ENCODE results near the gene OSBP2.

OSBP2 gene

DNA sequence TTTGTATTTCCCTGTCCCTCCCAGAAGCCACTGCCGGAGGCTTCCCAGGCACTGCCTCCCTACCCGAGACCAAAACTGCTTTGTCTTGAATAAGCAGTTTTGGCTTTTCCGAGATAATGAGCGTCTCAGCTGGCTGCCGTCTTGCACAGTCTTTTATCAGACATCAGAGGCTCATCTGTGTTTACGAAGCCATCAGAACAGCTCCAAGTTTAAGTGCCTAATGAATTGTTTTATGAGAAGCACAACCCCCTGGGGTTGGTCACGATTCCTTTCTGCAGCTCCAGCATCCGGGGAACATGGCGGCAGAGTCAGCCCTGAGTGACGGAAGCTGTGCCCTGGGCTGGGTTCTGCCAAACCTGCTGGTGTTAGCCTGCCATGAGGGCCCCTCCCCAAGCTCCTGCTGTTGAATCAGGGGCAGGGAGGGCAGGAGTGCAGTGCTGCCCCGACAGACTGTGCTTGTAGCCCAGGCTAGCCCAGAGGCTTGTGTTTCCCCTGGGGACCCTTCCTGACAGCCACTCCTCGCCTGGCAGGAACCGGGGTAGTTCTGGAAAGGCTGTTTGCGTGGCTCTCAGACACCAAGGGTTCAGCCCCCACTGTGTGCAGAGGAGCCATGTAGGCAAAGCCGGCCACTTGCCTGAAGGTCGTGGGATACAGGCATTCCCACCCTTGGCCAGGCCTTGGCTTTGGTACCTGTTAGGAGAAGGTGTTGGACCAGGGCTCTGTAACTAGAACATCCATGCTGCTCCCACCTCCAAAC, 177.8 kb downstream of the OSBP2 start:
- no peak for DNase-seq

DNA sequence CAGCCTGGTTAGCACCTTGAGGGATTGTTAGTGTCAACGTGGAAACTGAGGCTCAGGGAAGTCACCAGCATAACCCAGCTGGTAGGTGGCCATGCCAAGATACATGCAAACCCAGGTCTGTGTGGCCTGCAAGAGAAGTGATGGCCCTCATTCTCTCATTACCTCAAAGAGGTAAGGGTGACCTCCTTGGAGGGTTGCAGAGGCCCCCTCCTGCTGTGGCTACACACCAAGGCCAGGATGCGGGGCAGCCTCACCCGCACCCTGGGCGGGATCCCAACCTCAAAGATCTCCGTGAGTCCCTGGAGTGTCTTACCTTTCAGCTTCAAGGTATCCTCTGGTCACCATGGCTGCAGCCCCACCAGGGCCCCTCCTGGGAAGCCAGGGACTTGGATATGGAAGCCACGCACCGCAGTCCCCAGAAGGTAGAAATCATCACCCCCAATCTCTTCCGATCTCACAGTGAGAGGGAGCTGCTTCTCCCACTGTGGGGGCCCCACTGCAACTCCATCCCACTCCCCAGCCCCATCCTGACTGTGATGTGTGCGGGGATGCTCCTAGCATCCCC, 178.5 kb downstream of the OSBP2 start:
- no peak for DNase-seq

DNA sequence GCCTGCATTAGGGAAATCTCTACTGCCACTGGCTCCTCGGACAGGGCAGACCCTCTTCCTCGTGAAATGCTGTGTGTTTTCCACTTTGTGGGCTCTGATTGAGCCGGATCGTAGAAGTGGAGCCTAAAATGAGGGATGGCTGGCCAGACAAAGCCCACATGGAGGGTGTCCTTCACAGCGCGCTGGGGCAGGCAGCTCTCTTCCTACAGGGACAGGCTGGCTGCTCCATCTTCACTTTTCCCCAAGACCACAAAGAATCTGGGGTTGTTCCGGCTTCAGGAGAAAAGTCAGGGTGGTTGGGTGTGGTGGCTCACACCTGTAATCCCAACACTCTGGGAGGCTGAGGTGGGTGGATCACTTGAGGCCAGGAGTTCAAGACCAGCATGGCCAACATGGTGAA, 179.0 kb downstream of the OSBP2 start:
- no peak for DNase-seq

DNA sequence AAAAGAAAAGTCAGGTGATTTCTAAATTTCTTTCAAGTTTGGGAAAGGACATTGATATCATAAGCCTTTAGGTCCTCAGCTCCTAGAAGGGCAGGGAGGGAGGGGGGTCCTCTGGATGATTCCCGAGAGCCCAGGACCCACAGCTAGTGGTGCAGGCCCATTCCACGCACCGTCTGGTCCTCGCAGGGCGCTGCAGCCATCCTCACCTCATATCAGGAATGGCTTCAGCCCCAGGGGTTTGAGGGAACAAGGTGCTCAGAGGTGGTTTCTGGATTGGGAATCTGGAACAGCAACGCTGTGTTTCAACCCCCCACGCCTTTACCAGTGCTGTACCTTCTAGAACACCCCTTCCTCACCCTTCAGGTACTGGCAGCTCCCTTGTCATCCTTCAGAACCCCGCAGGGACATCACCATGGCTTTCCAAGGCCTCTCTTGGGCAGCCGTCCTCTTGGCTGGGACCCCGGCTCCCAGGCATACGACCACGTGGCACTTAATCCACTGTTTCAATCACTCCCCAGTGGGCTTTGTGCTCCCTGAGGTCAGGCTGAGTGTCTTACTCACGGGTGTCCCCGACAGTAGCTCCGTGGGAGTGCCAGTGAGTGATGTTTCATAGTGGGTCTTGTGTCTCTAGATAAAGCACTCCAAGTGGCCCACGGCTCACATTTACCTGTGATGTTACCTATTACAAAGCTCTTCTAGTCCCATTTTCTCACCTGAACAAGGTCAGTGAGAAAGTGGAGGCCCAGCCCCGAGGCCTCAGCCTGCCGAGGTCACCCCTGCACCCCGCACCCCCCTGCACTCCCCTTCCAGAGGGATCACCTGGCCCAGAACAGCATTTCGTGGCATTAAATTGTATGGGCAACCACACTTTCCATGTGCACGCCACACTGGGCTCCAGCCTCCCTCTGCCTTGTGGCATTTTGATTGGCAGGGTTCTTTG, 180.0 kb downstream of the OSBP2 start:
- no peak for DNase-seq

DNA sequence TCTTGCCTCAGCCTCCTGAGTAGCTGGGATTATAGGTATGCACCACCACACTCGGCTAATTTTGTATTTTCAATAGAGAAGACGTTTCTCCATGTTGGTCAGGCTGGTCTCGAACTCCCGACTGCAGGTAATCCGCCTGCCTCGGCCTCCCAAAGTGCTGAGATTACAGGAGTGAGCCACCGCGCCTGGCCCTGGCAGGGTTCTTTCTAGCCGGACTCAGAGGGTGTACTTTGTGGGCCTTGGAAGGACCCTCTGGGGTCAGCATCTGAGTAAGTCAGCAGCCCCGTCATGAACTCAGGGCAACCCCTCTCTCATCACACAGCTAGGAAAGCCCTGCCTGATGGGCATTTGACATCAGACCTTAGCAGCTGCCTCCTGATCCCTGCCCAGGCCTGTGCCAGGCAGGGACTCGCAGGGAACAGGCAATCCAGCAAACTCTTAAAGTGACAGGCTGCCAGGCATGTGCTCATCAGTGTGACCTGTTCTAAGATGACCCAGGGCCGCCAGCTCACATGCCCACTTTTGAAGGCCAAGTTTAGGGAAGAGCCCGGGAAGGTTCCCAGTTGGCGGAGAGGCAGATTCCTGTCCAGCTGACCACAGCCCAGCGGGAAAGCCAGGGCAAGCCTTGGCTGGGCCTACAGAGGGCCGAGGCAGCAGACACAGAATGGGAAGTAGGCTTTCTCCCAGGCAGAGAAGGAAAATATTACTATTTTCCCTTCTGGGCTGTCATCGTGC, 181.0 kb downstream of the OSBP2 start:
- DNase-seq = no peak

DNA sequence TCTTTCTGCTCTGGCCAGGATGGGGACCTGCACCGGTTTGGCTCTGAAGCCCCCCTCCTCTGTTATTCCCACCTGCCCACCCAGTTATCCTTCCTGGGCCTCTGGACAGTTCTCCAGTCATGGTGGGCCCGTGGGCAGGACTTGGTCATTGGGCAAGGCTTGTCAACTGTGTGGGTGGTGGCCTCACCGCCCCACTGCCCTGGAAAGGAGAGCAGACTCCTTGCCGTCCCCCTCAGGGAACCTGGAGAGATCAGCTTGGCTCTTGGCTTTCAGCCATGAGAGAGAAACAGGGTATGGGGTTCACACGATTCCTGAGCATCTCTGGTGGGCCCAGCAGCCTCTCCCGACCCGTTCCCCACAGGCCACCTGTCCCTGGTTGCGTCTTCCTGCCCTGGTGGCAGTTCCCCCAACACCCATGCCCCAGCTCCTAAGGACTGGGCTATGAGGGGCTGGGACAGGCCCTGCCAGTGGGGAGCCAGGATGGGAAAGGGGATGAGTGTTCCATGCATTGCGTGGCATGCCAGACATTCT, 181.6 kb downstream of the OSBP2 start:
- no peak for DNase-seq

DNA sequence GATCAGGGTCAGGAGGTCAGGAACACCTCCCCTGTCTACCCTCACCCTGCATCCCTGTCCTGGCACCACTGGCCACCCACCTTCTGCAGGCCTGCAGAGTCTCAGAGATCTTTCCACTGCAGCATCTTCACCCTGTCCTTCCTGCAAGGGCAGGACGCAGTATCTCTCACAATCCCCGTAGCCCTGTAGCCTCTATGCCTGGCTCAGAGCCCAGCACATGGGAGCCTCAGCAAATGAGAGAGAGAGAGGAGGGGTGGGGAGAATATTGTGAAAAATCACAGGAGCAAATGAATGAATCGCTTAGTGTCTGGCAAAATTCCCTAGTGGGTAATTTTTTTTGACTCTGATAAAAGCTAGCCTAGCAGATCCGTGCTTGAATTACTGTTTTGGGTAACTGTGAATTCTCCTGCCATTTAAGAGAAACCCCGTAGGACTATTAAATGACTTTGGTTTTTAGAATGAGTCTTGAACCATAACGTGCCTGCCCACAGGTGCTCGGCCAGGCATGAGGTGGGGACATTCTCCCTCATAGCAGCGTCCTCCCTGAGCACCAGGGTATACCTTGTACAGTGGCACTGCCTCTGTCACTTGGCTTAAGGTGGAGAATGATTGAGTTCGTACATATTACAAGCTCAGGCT, 182.4 kb downstream of the OSBP2 start:
- DNase-seq = no peak

DNA sequence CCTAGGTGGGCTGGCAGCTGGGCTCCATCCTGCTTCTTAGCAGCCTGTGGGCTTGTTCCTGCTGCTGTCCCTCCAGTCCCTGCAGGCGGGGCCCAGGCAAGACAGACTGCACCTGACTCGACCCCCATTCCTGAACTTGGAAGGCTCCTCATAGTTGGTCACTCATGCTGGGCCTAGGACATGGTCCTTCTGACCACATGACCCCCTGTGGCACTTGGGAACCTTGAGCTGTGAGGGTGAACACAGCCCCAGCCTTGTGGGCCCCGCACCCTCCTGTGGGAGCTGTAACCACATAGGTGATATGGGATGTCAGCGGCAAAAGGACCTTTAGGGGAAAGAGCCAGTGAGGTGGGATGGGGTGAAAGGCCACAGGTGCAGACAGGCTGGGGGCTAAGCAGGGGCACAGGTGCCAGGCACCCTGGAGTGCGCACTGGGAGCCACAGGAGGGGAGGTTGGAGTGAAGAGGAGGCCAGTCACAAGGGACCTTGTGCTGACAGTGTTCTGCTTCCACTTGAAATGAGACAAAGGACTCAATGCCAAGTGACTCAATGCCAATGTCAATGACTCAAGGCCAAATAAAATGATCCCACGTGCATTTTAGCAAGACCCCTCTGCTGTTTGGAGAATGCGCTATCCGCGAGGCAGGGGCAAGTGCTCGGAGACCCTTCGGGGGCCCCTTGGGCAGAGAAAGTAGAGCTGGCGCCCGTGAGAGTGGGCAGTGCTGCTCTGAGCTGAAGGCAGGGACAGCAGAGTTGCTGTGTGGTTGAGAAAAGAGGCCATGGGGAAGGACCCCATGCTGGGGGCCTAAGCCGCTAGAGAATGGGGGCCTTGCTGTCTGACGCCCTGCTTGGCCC, 183.2 kb downstream of the OSBP2 start:
- no peak for DNase-seq

DNA sequence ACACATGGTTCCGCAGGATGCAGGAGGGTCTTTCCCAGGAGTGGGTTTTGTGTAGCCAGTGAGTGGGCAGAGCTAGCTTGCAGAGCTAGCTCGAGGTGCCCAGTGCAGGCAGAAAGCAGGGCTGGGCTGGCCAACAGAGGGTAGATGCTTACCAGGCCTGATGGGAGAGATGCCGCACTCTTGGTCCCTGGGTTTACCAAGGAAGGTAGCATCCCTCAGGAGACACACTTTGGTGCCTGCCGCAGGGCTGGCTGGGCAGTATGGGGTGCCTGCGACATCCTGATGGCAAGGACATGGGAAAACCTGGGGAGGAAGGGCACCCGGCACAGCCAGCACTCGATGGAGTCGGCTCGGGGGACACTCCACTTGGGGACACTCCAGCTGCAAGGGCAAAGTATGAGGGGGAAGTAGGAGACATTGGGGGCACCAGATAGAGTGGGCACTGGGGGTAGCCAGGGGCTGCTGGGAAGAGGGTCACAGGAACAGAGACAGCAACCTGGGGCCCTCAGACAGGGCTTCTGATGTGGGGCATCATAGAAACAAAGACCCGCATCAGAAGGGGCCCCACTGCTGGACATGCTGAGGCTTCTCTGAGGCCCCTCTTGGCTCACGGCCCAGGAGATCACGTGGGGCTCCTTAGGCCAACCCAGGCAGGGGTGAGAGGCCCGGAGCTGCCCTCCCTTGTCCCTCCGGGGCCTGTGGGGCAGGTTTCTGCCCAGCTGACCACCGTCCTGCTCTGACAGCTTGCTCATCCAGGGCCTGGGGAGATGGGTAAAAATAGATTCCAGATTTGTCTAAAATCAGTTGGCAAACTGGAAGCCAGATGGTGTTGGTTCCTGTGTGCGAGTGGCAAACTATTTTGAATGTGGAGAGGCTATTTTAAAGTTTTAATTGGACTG, 184.1 kb downstream of the OSBP2 start:
- DNase-seq = no peak

DNA sequence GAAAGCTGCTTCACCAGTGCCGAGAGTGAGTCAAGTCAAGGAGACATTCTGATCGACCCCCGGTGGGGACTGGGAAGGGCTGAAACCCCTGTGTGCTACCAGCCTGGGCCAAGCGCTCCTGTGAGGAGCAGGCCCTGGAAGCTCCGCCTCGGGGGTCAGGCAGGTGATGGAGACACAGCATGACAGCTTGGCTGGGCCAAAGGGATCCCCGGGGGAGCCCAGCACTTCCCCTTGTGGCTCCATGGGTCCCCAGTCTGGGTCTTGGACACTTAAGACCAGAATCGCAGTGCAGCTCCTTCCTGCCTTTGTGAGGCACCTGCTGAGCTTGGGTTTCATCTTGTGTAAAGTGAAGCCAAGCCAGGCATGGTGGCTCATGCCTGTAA, 184.7 kb downstream of the OSBP2 start:
- DNase-seq = no peak

DNA sequence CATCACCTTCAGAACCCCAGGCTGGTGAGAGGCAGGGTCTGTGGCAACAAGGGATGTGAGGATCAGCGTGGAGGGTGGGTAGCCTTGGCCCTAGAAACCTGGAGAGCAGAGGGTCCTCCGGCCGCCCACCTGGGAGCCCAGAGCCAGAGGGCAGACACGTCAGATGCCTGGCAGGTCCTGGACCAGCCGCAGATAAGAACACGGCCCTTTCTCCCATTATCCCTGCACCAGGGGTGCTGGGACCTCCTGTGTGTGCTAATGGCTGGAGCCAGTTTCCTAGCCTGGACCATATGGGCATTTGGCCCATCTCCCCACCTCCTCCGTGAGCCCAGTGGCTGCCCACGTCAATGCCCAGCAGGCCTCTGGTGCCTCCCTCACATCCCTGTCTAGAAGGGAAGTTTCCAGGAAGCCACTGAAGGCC, 185.5 kb downstream of the OSBP2 start:
- DNase-seq = no peak

DNA sequence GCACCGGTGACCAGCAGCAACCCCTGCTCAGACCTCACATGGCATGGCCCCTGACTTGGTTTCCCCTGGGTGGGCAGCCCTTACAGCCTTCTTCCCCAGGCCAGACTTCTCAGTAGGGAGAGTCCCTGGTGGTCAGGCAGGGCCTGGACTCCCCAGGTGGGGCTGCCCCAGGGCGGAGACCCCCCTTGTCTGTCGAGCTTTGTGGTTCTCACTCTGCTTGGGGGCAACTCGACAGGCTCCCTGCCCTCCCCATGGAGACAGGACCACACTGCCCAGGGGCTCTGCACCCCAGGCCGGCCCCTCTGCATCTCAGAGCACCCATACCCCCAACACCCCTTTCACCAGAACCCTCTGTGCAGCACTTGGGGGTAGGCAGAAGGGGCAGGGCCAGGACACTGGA, 186.2 kb downstream of the OSBP2 start:
- no peak for DNase-seq

DNA sequence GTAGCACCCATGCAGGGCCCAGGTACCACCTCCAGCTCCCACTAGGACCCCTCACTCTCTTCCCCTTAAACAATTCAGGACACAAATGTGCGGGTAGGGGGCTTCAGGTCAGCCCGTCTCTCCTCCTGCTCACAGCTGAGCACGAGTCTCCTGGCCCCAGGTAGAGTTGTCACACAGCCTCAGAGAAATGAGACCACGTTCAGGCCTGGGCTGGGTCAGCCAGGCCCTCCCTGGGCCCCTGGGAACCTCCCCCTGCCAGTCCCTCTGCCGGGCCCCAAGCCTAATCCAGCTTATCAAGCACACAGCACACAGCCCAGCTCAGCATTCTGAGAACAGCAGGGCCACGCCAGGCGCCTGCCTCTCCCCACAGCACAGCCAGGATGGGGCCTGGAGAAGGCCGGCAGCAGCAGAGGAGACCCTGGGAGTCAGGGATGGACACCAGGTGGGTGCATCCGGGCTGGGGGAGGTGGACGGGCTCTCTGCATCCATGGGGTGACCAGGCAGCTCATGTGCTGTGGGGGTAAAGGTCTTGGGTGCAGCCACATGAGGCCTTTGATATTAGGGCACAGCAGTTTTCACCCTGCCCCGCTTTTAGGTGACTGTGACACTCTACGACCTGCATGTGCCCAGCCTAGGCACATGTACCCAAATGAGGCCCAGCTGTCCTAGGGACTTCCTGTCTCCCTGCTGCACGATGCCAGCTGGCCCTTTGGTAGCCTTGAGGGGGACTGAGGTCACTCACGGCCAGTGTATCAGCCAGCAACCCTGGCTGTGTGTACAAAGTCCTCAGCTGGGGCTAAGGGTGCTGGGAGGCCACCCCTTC, 186.9 kb downstream of the OSBP2 start:
- DNase-seq = no peak

DNA sequence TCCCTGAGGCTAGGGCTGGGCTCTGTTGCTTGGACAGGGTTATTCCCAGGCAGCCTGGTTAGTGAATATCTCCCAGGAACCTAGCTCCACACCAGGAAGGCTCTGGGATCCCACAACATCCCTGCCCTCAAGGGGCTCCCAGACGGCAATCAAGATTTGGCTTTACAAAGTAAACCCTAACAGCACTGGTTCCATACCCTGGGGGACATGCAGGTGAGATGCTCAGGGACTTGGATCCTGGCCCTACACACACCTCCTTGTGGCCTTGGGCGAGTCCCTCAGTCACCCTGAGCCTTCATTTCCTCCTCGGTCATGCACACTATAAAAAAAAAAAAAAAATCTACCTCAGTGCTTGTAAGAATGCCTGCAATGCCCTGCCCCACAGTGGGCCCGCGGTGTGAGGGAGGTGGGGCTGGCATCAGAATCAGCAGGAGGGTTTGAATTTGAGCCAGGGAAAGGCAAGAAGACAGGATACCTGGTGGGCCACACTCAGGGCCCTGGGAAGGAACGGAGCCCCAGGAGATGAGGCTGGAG, 187.6 kb downstream of the OSBP2 start:
- DNase-seq = no peak

DNA sequence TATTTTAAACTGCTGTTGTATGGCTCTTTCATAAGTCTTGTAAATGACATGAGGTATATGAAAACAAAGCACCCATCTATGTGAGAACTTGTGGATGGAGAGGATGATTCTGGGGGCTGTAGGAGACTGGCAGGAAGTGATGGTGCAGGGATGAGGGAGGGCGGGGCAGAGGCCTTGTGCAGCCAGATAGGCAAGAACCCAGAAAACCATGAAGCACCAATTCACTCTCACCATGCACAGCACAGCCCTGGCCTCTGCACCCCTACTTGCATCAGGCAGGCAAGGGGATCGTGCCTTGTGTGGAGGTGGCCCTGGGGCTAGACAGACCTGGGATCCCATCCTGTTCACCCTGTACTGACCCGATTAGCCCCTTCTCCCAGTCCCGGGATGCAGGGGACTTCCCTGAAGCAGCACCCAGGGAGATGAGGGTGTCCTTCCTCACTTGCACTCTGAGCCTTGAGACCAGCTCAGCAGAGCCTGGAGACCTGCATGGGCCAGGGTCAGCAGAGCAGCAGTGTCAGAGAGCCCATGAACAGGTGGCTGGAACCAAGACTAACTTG, 188.4 kb downstream of the OSBP2 start:
- DNase-seq = no peak

DNA sequence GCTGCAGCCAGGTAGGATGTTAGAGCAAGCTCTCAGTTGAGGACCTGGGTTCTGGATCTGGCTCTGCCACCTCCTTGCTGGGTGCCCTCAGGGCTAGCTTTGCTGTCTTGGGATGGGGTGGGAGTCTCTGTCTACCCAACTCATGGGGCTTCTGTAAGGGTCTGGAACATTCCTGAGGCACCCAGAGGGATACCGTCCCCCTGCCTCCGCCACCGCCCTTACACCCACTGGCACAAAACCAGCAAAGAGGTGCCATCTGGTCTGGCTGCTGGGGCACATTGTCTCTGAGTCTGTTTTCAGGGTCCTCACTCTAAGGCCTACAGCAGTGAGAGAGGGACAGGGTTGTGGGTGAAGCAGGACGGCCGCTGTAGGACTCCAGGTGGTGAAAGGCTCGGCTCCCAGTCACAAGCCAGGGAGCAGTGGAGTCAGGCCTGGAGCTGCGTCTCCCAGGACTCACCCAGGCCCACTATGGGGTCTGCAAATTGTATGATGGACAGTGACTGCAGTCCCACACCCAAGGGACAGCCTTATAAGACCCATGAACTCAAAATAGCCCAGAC, 189.0 kb downstream of the OSBP2 start:
- no peak for DNase-seq

DNA sequence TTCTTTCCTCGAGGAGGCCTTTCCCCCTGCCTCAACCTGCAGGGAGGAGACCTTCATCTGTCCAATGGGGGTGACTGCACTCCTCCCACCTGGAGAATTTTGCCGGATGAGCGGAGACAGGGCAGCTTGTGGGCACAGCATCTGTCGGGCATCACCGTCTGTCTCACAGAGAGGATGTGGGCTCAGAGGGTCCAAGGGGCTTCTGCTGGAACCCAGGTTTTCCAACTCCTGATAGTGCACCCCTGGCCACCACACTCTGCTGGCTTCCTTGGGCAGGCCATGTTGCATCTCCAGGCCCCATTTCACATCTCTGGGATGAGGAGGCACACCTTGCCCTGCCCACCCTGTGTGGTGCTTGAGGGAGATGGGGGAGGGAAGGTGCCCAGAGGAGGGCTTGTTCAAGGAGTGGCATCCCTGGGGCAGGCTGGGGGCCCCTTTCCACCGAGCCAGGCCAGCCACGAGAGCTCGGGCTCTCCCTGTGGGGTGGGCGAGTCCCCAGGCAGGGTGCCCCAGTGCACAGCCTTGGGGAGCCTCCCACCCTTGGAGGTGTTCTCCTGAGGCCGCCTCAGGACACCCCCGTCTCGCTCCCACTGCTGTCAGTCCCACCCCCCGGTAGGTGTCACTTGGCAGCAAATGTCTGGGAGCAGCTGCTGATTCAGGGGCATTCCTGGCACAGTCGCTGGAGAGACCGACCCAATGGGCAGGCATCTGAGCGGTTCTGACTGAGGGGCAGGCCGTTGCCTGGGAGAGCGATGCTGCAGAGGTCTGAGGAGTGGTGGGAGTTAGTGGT, 189.7 kb downstream of the OSBP2 start:
- DNase-seq = no peak

DNA sequence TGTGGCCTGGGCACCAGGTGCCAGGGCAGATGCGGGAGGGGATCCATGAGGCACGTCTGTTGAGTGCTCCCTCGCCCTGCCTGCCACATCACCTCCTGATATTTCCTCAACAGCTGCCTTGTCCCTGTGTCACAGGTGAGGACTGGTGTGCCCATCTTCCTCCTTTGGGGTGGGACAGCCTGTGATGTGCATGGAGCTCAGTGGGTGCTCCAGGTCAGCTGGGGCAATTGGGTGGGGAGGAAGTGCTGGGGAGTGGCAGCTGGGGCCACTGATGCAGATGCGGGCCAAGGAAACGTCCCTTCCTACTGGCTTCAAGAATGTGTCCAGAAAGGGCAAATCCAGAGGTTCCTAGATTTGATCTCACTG, 190.3 kb downstream of the OSBP2 start:
- DNase-seq = no peak
